ENCODE data around the gene CDH4. TPM values are rescaled to one million over a fixed set of nuclear protein-coding genes. Genes with fewer than 3 reads are reported as not detected.

Gene CDH4
- total RNA-seq, 1 donor from 2014 or later, result not detected

DNA sequence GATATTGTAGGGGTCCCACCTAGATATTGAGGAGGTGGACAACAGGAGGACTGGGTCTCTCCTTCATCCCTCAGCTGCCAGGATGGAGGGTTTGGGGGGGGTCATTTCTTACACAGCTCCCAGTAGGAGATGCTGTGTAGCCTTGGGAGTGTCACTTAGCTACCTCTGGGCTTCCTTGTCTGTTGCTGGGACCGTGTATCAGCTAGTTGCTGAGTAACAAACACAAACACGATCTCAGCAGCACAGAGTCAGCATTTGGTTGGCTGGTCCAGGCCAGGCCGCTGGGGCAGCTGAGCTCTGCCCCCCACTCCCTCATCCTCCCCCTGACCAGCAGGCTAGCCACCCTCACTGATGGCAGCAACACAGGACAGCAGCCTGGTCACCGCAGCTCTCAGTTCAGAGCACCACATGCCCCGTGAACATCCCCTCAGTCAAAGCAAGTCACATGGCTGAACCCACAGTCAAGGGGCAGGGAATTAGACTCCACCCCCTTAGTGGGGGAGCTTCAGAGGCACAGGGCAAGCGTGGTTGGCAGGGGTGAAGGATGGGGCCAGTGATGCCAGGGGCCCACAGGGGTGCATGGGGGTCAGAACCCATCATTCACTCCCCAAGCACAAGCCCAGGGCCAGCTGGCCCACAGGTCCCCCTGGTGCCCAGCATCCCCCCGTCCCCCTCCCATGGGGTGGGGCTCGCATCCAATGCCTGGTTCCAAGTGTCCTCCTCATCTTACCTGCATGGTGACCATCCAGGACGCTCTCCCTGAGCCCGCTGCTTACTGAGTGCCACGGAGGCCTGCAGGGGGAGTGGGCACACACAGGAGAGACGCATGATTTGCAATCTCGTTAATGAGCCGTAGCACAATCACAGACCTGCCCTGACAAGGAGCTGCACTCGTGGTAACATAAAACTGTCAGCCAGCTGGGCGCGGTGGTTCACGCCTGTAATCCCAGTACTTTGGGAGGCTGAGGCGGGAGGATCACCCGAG lies 701.3 kb downstream of the CDH4 start:
- CTCF ChIA-PET, result no interaction called here
- intact Hi-C loops (cut with micrococcal nuclease), result no loop called here
- DNase-seq (no peak), ATAC-seq (ENCODE audit: low read depth) (no peak)
- TF ChIP-seq, protein P1, sequence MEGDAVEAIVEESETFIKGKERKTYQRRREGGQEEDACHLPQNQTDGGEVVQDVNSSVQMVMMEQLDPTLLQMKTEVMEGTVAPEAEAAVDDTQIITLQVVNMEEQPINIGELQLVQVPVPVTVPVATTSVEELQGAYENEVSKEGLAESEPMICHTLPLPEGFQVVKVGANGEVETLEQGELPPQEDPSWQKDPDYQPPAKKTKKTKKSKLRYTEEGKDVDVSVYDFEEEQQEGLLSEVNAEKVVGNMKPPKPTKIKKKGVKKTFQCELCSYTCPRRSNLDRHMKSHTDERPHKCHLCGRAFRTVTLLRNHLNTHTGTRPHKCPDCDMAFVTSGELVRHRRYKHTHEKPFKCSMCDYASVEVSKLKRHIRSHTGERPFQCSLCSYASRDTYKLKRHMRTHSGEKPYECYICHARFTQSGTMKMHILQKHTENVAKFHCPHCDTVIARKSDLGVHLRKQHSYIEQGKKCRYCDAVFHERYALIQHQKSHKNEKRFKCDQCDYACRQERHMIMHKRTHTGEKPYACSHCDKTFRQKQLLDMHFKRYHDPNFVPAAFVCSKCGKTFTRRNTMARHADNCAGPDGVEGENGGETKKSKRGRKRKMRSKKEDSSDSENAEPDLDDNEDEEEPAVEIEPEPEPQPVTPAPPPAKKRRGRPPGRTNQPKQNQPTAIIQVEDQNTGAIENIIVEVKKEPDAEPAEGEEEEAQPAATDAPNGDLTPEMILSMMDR (IDR thresholded peaks at IDR 0.05), result no peak
- Mint-ChIP-seq H3K4me3 (no peak overlapping the region), H3K4me1 (no peaks in the 10 kb centered on the region), H3K27ac (no peak overlapping the region), H3K27me3 (peaks cover 9% of the 10 kb centered on the region), H3K9me3 (no peaks in the 10 kb centered on the region), H3K36me3 (ENCODE audit: low read depth) (no peaks in the 10 kb centered on the region)
- POLR2A ChIA-PET, result no interaction called here

DNA sequence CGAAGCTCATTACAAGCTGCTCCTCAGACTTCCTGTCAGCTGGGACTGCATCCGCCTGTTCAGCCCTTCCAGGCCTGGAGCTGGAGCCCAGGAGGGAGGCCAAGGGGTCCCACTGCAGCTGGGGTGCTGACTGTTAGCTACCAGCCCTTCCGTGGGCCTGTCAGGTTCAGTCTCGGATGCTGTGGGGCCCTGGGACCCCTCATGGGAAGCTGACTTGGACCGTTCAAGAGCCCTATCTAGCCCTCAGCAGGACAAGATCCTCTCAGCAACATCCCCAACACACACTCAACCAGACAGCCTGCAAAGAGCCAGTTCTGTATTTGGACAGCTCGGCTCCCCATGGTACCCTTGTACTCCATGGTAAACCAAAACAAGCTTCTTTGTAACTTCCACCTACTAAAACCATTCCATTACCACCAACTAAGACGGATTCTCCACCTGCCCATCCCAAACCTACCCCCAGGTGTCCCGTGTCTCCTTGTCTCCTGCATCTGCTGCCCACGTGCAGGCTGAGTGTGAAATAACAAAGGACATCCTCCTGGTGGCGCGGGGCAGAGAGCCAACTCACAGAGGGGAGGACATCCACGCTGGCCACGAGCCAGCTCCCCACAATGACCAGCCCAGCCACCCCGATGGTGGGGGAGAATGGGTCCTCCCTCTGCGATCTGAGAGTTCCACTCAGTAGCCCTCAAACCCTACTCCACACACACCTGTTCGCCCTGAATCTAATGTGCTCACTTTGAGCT lies 702.4 kb downstream of the CDH4 start:
- Mint-ChIP-seq H3K9me3 (no peaks in the 10 kb centered on the region), H3K4me1 (no peaks in the 10 kb centered on the region), H3K36me3 (ENCODE audit: low read depth) (no peaks in the 10 kb centered on the region), H3K4me3 (no peak overlapping the region), H3K27ac (no peak overlapping the region), H3K27me3 (peaks cover 9% of the 10 kb centered on the region)
- no peak for DNase-seq
- POLR2A ChIA-PET, result no interaction called here
- CTCF ChIA-PET, result no interaction called here
- intact Hi-C loops (cut with micrococcal nuclease), result no loop called here
- no peak for ATAC-seq (ENCODE audit: low read depth)
- TF ChIP-seq, protein P1 (IDR thresholded peaks at IDR 0.05), result no peak

DNA sequence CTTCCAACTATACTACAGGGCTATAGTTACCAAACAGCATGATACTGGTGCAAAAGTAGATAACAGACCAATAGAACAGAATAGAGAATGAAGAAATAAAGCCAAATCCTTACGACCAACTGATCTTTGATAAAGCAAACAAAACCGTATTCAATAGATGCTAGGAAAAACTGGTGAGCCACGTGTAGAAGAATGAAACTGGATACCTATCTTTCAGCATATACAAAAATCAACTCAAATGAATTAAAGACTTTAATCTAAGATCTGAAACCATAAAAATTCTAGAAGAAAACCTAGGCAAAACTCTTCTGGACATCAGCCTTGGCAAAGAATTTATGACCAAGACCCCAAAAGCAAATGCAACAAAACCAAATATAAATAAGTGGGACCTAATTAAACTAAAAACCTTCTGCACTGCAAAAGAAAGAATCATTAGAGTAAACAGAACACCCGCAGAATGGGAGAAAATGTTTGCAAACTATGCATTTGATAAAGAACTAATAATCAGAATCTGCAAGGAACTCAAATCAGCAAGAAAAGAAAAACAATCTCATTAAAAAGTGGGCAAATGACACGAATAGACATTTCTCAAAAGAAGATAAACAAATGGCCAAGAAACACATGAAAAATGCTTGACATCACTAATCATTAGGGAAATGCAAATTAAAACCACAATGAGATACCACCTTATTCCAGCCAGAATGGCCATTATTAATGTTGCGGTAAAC lies 703.8 kb downstream of the CDH4 start:
- no peak for ATAC-seq (ENCODE audit: low read depth)
- intact Hi-C loops (cut with micrococcal nuclease), result no loop called here
- CTCF ChIA-PET, result no interaction called here
- DNase-seq, result no peak
- H3K27ac Mint-ChIP-seq, result no peak overlapping the region
- POLR2A ChIA-PET, result no interaction called here
- no peaks in the 10 kb centered on the region for H3K36me3 Mint-ChIP-seq (ENCODE audit: low read depth)
- no peak overlapping the region for H3K4me3 Mint-ChIP-seq
- H3K9me3 Mint-ChIP-seq, result no peaks in the 10 kb centered on the region
- H3K27me3 Mint-ChIP-seq, result peaks cover 9% of the 10 kb centered on the region
- H3K4me1 Mint-ChIP-seq, result no peaks in the 10 kb centered on the region
- TF ChIP-seq, protein P1 (IDR thresholded peaks at IDR 0.05), result no peak

DNA sequence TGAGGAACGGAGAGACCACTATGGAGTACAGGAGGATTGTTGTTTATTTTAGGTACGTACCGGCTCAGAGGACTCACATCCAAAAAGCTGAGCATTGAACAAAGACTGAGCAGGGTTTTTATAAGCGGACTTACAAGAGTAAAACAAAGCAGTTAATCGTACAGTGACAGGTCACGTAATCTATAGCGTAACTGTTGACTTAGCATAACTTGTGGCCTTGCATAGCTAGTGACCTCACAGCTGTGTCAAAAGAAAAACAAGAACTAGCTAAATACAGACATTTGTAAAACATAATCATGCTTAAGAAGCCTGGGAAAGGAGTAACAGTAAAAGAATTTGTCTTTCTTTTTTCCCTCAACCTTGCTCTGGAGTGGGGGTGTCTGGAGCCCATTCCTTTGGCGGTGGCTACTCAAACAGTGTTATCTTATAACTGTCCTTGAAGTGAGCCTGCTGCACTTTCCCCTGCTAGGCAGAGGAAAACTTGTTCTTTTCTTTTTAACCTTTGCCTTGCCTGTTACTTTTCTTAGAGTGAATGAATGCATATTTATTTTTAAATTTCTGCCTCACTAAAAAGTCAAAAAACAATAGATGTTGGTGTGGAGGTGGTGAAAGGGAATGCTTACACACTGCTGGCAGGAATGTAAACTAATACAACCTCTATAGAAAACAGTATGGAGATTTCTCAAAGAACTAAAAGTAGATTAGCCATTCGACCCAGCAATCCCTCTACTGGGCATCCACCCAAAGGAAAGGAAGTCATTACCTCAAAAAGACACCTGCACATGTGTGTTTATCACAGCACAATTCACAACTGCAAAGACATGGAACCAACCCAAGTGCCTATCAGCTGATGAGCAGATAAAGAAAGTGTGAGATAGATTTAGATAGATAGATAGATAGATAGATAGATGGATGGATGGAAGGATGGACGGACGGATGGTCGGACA lies 704.6 kb downstream of the CDH4 start:
- ATAC-seq (ENCODE audit: low read depth) (no peak), DNase-seq (no peak)
- Mint-ChIP-seq H3K27me3 (peaks cover 9% of the 10 kb centered on the region), H3K4me3 (no peak overlapping the region), H3K9me3 (no peaks in the 10 kb centered on the region), H3K36me3 (ENCODE audit: low read depth) (no peaks in the 10 kb centered on the region), H3K27ac (no peak overlapping the region), H3K4me1 (no peaks in the 10 kb centered on the region)
- TF ChIP-seq, protein P1 (IDR thresholded peaks at IDR 0.05), result no peak
- intact Hi-C loops (cut with micrococcal nuclease), result no loop called here
- CTCF ChIA-PET, result no interaction called here
- POLR2A ChIA-PET, result no interaction called here

Measured in activated B cell treated with CpG ODN at 0.5 μM for 24 hours (primary cell).